ENCODE measurements around the gene CHAF1A. TPM values are rescaled to one million over a fixed set of nuclear protein-coding genes. Genes with fewer than 3 reads are reported as not detected.

The CHAF1A gene, protein sequence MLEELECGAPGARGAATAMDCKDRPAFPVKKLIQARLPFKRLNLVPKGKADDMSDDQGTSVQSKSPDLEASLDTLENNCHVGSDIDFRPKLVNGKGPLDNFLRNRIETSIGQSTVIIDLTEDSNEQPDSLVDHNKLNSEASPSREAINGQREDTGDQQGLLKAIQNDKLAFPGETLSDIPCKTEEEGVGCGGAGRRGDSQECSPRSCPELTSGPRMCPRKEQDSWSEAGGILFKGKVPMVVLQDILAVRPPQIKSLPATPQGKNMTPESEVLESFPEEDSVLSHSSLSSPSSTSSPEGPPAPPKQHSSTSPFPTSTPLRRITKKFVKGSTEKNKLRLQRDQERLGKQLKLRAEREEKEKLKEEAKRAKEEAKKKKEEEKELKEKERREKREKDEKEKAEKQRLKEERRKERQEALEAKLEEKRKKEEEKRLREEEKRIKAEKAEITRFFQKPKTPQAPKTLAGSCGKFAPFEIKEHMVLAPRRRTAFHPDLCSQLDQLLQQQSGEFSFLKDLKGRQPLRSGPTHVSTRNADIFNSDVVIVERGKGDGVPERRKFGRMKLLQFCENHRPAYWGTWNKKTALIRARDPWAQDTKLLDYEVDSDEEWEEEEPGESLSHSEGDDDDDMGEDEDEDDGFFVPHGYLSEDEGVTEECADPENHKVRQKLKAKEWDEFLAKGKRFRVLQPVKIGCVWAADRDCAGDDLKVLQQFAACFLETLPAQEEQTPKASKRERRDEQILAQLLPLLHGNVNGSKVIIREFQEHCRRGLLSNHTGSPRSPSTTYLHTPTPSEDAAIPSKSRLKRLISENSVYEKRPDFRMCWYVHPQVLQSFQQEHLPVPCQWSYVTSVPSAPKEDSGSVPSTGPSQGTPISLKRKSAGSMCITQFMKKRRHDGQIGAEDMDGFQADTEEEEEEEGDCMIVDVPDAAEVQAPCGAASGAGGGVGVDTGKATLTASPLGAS
- 99.4 and 103 TPM in 2 replicates for total RNA-seq

DNA sequence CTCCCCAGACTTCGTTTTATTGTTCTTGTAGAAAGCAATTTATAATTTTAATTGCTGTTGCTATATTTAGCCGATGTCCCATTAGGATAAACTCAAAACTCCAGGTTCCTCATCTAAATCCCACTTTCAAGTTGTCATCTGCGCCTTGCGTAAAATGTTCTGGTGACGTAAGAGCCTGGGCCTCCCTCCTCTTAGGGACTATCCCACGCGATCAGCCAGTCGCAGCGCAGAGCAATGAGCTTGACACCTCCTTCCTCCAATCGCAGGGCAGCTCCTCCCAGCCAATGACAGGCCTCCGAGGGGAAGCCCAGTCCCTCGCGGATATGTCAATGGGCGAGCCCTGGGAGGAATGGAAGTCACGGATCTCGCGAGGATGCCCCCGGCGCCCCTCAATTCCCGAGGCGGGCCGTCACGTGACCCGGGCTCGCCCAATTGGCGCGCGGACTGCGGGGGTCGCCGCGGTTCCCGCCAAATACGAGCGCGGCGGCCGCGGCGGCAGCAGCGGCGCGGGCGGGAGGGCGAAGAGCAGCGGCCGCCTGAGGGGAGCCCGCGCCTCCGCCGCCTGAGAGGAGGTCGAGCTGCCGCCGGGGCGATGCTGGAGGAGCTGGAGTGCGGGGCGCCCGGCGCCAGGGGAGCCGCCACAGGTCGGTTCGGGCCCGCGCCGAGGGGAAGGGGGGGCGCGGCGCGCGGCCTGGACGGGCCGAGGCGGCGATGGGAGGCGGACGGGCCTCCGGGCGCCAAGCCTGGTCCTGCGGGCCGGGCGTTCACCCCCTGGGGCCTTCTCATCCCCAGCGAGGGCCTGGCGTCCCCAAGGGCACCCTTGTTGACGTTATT, at the start of gene CHAF1A:
Gene CHAF1A (plus strand): TSS at position 470 of the 834 bp plus-strand sequence. CDS start 123 bp downstream, at position 593.
- Mint-ChIP-seq H3K4me3 (peak within 1 kb of the TSS; percentile 98), H3K27ac (peak within 1 kb of the TSS; percentile 94), H3K4me1 (peaks cover 44% of the 10 kb centered on the region), H3K36me3 (ENCODE audit: low read depth) (peaks cover 35% of the 10 kb centered on the region), H3K27me3 (no peaks in the 10 kb centered on the region), H3K9me3 (no peaks in the 10 kb centered on the region)
- intact Hi-C loops (cut with micrococcal nuclease): loop anchor here (1.0 to 5.0 kb wide), 4 partner anchors 55 to 155 kb away; partner anchors contain the start of genes HDGFL2, UBXN6 and YJU2
- DNase-seq: peak; percentile 100

DNA sequence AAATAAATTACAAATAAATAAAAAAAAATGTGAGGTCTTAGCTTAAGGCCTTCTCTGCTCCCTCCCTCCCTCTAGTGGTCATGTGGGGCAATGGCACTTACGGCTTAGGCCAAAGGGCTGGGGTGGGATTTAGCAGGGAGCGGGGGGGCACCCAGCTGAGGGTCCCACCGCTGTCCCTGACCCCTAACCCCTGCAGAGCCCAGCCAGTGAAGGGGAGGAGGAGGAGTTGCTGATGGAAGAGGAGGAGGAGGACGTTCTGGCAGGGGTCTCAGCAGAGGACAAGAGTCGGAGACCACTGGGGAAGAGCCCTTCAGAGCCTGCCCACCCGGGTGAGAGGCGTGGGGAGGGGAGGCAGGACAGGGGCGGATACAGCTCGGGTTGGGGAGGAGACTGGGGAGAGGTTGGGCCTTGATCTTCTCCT, 49.7 kb upstream of the CHAF1A start:
- Mint-ChIP-seq H3K36me3 (ENCODE audit: low read depth) (peaks cover 6% of the 10 kb centered on the region), H3K27ac (no peak overlapping the region)
- intact Hi-C loops (cut with micrococcal nuclease): loop anchor here (1.0 kb wide), 1 partner anchor 85 kb away; no protein-coding TSS in a partner anchor

DNA sequence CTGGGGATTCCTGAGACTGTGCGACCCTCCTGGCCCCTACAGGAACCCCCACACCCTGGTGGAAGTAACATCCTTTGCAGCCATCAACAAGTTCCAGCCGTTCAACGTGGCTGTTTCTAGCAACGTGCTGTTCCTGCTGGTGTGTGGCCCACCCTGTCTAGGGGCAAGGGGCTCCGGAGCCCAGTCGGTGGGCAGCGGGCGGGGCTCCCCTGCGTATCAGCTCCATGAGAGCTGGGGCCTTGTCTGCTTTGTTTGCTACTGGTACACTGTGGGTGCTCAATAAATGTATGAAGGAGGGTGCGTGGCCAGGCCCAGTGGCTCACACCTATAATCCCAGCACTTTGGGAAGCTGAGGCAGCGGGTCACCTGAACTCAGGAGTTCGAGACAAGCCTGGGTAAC, 48.2 kb upstream of the CHAF1A start:
- peaks cover 9% of the 10 kb centered on the region for H3K36me3 Mint-ChIP-seq (ENCODE audit: low read depth)
- no peaks in the 10 kb centered on the region for H3K27me3 Mint-ChIP-seq
- intact Hi-C loops (cut with micrococcal nuclease): no loop called here
- H3K4me1 Mint-ChIP-seq: peaks cover 2% of the 10 kb centered on the region
- H3K27ac Mint-ChIP-seq: no peak overlapping the region
- DNase-seq: no peak
- H3K4me3 Mint-ChIP-seq: no peak overlapping the region
- no peaks in the 10 kb centered on the region for H3K9me3 Mint-ChIP-seq

More for the DNA sequence above, 49.7 kb upstream of the CHAF1A start:
- H3K27me3 Mint-ChIP-seq: no peaks in the 10 kb centered on the region
- no peaks in the 10 kb centered on the region for H3K9me3 Mint-ChIP-seq
- peaks cover 2% of the 10 kb centered on the region for H3K4me1 Mint-ChIP-seq
- peak; percentile 86 for DNase-seq
- H3K4me3 Mint-ChIP-seq: no peak overlapping the region

DNA sequence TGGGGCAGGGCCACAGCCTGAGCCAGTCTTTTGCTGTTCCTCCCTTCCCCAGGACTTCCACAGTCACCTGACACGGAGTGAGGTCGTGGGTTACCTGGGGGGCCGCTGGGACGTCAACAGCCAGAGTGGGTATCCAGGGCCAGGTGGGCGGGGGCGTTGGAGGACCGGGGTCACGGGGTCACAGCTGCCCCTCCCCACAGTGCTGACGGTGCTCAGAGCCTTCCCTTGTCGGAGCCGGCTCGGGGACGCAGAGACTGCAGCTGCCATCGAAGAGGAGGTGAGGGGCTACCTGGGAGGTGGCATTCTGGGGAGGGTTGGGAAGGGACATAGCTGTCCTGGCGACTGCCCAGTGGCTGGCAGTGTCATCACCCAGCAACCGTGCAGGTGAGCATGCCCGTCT, 47.5 kb upstream of the CHAF1A start:
- no peak for DNase-seq
- H3K27ac Mint-ChIP-seq: no peak overlapping the region
- peaks cover 9% of the 10 kb centered on the region for H3K36me3 Mint-ChIP-seq (ENCODE audit: low read depth)
- no peaks in the 10 kb centered on the region for H3K27me3 Mint-ChIP-seq
- peaks cover 2% of the 10 kb centered on the region for H3K4me1 Mint-ChIP-seq
- H3K9me3 Mint-ChIP-seq: no peaks in the 10 kb centered on the region
- intact Hi-C loops (cut with micrococcal nuclease): no loop called here
- no peak overlapping the region for H3K4me3 Mint-ChIP-seq

DNA sequence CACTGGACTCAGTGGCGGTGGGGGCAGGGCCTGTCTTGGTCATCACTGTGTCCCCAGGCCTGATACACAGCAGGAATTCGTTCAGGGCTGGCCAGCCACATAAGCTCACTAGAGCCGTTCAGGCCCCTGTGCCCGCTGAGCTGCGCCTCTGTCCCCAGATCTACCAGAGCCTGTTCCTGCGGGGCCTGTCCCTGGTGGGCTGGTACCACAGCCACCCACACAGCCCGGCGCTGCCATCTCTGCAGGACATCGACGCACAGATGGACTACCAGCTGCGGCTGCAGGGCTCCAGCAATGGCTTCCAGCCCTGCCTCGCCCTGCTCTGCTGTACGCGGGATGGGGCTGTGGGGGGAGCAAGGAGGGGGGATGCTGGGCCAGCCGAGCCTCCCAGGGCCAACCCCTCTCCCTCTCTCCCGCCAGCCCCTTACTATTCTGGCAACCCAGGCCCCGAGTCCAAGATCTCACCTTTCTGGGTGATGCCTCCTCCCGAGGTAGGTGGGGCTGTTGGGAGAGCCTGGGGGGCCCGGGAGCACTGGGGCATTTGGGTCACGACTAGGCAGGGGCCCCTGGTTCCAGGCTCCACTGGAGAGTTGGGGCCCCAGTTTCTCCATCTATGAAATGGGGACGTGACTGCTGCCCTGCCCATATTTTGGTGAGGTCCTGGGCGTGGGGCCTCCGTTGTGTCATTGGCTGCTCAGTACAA, 45.2 kb upstream of the CHAF1A start:
- peaks cover 13% of the 10 kb centered on the region for H3K36me3 Mint-ChIP-seq (ENCODE audit: low read depth)
- no peaks in the 10 kb centered on the region for H3K27me3 Mint-ChIP-seq
- no peaks in the 10 kb centered on the region for H3K9me3 Mint-ChIP-seq
- DNase-seq: no peak
- intact Hi-C loops (cut with micrococcal nuclease): no loop called here
- no peak overlapping the region for H3K4me3 Mint-ChIP-seq
- H3K4me1 Mint-ChIP-seq: peaks cover 2% of the 10 kb centered on the region
- H3K27ac Mint-ChIP-seq: no peak overlapping the region

DNA sequence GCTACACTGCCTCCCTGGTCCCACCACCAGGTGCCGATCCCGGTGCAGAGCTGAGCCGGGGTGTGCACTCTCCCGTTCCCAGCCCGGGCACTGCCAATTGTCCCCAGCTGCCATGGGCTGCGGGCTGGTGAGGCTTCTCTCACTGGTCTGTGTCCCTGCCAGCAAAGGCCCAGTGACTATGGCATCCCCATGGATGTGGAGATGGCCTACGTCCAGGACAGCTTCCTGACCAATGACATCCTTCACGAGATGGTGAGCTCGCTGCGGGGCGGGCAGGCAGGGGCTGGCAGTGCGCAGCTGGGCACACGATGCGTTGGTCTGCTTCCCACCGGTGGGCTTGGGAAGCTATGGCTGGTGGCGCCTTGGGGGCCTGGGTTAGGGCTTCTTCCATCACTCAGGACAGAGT, 44.5 kb upstream of the CHAF1A start:
- Mint-ChIP-seq H3K36me3 (ENCODE audit: low read depth) (peaks cover 14% of the 10 kb centered on the region), H3K9me3 (no peaks in the 10 kb centered on the region), H3K27me3 (no peaks in the 10 kb centered on the region), H3K27ac (no peak overlapping the region), H3K4me1 (no peaks in the 10 kb centered on the region), H3K4me3 (no peak overlapping the region)
- DNase-seq: no peak
- intact Hi-C loops (cut with micrococcal nuclease): no loop called here

DNA sequence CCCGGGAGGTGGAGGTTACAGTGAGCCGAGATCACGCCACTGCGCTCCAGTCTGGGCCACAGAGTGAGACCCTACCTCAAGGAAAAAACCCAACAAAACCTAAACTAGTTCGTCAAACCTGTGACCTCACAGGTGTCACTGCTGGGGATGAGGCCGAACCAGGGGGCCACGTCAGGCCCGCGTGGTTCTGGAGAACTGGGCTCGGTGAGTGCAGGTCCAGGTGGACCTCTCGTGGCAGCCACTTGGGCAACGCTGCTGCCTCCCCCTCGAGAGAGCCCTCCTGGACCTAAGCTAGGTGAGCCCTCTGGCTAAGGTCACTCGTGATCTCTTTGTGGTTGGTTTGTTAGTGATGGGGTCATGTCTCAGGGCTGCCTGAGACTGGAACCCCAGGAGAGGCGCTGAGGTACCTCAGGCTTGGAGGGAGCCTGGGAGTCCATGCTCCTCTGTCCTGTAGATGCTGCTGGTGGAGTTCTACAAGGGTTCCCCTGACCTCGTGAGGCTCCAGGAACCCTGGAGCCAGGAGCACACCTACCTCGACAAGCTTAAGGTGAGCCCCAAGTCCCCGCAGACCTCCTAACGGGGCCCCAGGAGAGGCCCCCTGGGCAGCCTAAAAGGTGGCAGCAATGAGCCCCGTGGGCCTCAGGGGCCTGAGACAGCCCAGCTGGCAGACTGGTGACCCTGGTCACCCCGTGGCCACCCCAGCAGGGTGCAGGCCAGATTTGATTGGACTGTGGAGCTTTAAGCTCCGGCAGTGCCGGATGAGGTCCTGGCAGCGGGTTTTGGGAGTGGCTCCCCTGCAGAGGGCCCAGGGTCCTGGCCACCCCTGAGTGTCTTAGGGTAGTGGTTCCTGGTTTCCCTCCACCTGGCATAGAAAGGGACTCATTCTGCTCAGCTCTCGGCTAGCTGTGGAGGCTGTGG, 43.5 kb upstream of the CHAF1A start:
- Mint-ChIP-seq H3K27ac (no peak overlapping the region), H3K36me3 (ENCODE audit: low read depth) (peaks cover 18% of the 10 kb centered on the region), H3K9me3 (no peaks in the 10 kb centered on the region), H3K4me1 (no peaks in the 10 kb centered on the region), H3K4me3 (no peak overlapping the region), H3K27me3 (no peaks in the 10 kb centered on the region)
- intact Hi-C loops (cut with micrococcal nuclease): no loop called here
- DNase-seq: no peak

DNA sequence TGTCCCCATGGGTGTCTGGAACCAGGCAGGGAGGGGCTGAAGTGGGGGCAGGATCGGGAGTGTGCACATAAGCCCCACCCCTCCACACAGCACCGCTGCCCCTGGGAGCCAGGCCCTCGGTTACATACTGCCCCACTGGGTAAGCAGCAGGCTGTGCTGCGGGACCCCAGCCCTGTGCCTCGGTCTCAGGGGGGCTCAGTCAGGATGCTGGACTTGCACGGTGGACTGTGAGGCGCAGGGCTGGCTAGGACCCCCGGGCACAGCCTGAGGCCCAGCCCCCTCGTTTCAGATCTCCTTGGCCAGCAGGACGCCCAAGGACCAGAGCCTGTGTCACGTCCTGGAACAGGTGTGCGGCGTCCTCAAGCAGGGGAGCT, 42.8 kb upstream of the CHAF1A start:
- H3K4me1 Mint-ChIP-seq: no peaks in the 10 kb centered on the region

DNA sequence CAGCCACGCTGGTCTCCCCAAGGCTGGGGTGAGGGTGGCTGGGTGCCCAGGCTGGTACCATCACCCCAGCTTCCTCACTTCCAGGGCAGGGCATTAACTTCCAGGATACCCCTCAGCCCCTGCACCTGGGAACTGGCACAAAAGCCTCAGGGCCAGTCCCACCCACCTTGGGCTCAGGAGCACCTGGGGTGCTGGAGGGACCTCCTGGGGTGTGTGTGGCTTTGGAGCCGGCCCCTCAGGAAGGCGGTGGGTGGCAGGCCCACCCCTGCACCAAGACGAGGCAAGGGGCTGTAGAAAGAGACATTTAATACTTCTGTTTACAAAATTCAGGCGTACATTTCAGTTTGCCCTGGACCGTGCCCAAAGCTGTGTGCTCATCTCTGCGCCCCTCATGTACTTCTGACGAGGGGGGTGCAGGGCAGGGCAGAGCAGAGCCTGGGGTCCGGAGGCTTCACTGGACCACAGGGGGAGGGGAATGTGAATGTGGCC, 42.3 kb upstream of the CHAF1A start:
- H3K36me3 Mint-ChIP-seq (ENCODE audit: low read depth): peaks cover 19% of the 10 kb centered on the region
- no peaks in the 10 kb centered on the region for H3K27me3 Mint-ChIP-seq
- H3K4me3 Mint-ChIP-seq: no peak overlapping the region
- intact Hi-C loops (cut with micrococcal nuclease): no loop called here
- no peaks in the 10 kb centered on the region for H3K9me3 Mint-ChIP-seq
- no peaks in the 10 kb centered on the region for H3K4me1 Mint-ChIP-seq
- DNase-seq: no peak
- no peak overlapping the region for H3K27ac Mint-ChIP-seq

More for the DNA sequence above, 42.8 kb upstream of the CHAF1A start:
- Mint-ChIP-seq H3K27me3 (no peaks in the 10 kb centered on the region), H3K27ac (no peak overlapping the region), H3K9me3 (no peaks in the 10 kb centered on the region), H3K4me3 (no peak overlapping the region), H3K36me3 (ENCODE audit: low read depth) (peaks cover 19% of the 10 kb centered on the region)
- intact Hi-C loops (cut with micrococcal nuclease): no loop called here
- no peak for DNase-seq

DNA sequence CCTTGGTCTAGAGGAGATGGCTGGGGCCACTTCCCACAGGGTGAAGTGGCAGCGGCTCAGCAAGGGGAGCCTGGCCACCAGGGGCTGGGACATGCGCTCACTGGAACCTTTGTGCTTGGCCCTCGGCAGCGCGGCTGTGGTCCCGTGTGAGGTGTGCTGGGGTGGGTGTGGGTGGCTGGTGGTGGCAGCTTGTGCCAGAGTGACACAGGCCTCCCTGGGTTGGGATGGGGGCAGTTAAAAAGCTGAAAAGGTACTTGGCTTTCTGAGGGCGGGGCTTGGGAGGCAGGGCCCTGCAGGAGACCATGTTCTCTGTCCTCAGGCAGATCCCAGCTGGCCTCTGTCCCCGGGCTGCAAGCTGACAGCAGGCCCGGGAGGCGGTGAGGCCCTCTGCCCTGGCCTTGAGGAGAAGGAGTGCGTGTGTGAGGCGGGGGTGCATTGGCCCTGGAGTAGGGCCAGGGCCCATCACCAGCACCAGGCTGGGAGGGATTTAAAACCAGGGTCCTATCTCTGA, 41.7 kb upstream of the CHAF1A start:
- no peak for DNase-seq
- intact Hi-C loops (cut with micrococcal nuclease): no loop called here
- peaks cover 19% of the 10 kb centered on the region for H3K36me3 Mint-ChIP-seq (ENCODE audit: low read depth)
- no peaks in the 10 kb centered on the region for H3K9me3 Mint-ChIP-seq
- no peaks in the 10 kb centered on the region for H3K27me3 Mint-ChIP-seq
- no peak overlapping the region for H3K27ac Mint-ChIP-seq
- H3K4me1 Mint-ChIP-seq: no peaks in the 10 kb centered on the region
- no peak overlapping the region for H3K4me3 Mint-ChIP-seq

DNA sequence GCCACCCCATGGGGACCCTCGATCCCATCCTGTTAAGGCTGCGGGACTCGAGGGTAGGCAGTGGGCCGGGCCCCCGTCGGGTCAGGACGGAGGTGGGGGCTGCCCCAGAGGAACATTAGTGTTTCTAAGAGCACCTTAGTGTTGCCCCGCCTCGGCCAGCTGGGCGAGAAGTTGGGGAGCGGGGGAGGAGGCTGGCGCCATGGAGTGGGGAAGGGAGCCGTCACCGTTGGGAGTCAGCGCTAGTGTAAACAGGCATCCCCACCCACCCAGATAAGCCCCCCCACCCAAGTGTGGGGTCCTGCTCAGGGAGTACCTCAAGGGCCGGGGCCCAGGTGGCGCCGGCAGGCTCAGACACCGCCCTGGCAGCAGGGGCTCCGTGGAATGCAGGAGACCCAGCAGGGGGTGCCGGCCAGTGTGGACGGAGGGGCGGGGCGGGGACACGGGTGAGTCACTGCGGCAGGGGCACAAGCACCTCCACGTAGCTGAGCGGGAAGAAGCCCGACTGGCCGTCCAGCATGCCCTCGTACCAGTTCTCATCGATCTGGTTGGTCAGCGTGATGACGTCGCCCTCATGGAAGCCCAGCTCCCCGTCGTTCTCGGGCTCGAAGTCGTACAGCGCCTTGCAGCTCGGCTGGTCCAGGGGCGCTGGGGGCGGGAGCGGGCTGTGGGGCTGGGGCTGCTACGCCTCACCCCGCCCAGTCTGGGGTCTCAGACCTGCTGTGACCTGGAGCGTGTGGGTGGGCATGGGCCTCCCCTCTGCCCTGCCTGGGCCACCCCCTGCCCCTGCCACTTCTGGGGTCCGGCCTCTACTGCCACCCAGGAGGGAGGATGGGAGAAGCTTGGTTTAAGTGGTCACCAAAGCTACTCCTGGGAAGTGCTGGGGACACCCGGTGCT, 41.0 kb upstream of the CHAF1A start:
- intact Hi-C loops (cut with micrococcal nuclease): no loop called here
- no peak overlapping the region for H3K27ac Mint-ChIP-seq

More for the DNA sequence above, 41.0 kb upstream of the CHAF1A start:
- H3K4me1 Mint-ChIP-seq: no peaks in the 10 kb centered on the region
- peaks cover 20% of the 10 kb centered on the region for H3K36me3 Mint-ChIP-seq (ENCODE audit: low read depth)
- DNase-seq: no peak
- no peak overlapping the region for H3K4me3 Mint-ChIP-seq
- no peaks in the 10 kb centered on the region for H3K27me3 Mint-ChIP-seq
- no peaks in the 10 kb centered on the region for H3K9me3 Mint-ChIP-seq

Measured in activated CD4-positive, alpha-beta T cell treated with anti-CD3 and anti-CD28 coated beads, Interleukin-2, amount 10 ng/mL, durations not matched to agents 24 days and 14 days (primary cell).